HAP-1 (cell line): ENCODE data around the gene SECISBP2L.

Source experiments
- DNase-seq, 2 experiments: peaks; one replicate each; pipeline ENCODE4 v3.0.0-alpha.2; 2016 to 2020; ENCODE audit warnings: low spot score in 2 of 2
- H3K27me3 ChIP-seq: fragments of 250-450 bp; sonication (Bioruptor Pico); 2 replicates; pipeline ENCODE4 v1.5.1; 2020; ENCODE audit warnings: low read depth, mild to moderate bottlenecking, moderate library complexity
- H3K36me3 ChIP-seq: fragments of 250-450 bp; sonication (Bioruptor Pico); replicated peaks from 2 replicates; pipeline ENCODE4 v1.5.1; 2020; ENCODE audit warnings: mild to moderate bottlenecking
- H3K4me1 ChIP-seq: fragments of 250-450 bp; sonication (Bioruptor Pico); 2 replicates; pipeline ENCODE4 v1.5.1; 2020; ENCODE audit warnings: mild to moderate bottlenecking
- H3K4me3 ChIP-seq: fragments of 250-450 bp; sonication (Bioruptor Pico); 2 replicates; pipeline ENCODE4 v1.5.1; 2020; ENCODE audit warnings: mild to moderate bottlenecking, moderate library complexity
- H3K9me3 ChIP-seq: fragments of 250-450 bp; sonication (Bioruptor Pico); 2 replicates; pipeline ENCODE4 v1.5.1; 2020; ENCODE audit warnings: mild to moderate bottlenecking, moderate library complexity
- in situ Hi-C: fragments of 300-500 bp; cut with MboI; formaldehyde crosslinking; loops from 3 replicates; pipeline ENCODE4 v1.14.3; 2020; ENCODE audit warnings: low sequenced_read_pairs, inconsistent platforms, mixed read lengths

SECISBP2L gene

GRCh38 chr15:49044766-49045606 lies 1.3 kb downstream of the SECISBP2L start:
- Histone ChIP-seq H3K4me1 (peaks cover 27% of the 10 kb centered on the region), H3K36me3 (no peaks in the 10 kb centered on the region), H3K4me3 (peak overlapping the region; percentile 89), H3K9me3 (no peaks in the 10 kb centered on the region; the same call in 1 of the 2 replicates), H3K27me3 (no peaks in the 10 kb centered on the region)
- in situ Hi-C loops, result no loop called here
- peak in 1 of 2 experiments; percentile 46 for DNase-seq

- Histone ChIP-seq H3K36me3 (no peaks in the 10 kb centered on the region), H3K4me3 (peak overlapping the region; percentile 89), H3K4me1 (peaks cover 35% of the 10 kb centered on the region), H3K27me3 (no peaks in the 10 kb centered on the region), H3K9me3 (no peaks in the 10 kb centered on the region; the same call in 1 of the 2 replicates)
- in situ Hi-C loops, result no loop called here
- DNase-seq, result no peak
Measured at GRCh38 chr15:49044002-49044401, 2.2 kb downstream of the SECISBP2L start.

- no peak for DNase-seq
- Histone ChIP-seq H3K4me3 (no peak overlapping the region), H3K4me1 (peaks cover 49% of the 10 kb centered on the region)
Measured at GRCh38 chr15:49042165-49042564, 4.1 kb downstream of the SECISBP2L start.

GRCh38 chr15:49041426-49041825 lies 4.8 kb downstream of the SECISBP2L start:
- Histone ChIP-seq H3K27me3 (no peaks in the 10 kb centered on the region), H3K4me1 (peaks cover 54% of the 10 kb centered on the region), H3K4me3 (no peak overlapping the region), H3K9me3 (no peaks in the 10 kb centered on the region; the same call in 1 of the 2 replicates), H3K36me3 (no peaks in the 10 kb centered on the region)
- in situ Hi-C loops, result no loop called here
- DNase-seq, result no peak

More at GRCh38 chr15:49042165-49042564, 4.1 kb downstream of the SECISBP2L start:
- Histone ChIP-seq H3K36me3 (no peaks in the 10 kb centered on the region), H3K27me3 (no peaks in the 10 kb centered on the region), H3K9me3 (no peaks in the 10 kb centered on the region; the same call in 1 of the 2 replicates)
- in situ Hi-C loops, result no loop called here

GRCh38 chr15:49040151-49040550 lies 6.1 kb downstream of the SECISBP2L start:
- Histone ChIP-seq H3K4me1 (peaks cover 65% of the 10 kb centered on the region), H3K27me3 (no peaks in the 10 kb centered on the region), H3K4me3 (no peak overlapping the region), H3K9me3 (no peaks in the 10 kb centered on the region; the same call in 1 of the 2 replicates), H3K36me3 (no peaks in the 10 kb centered on the region)
- in situ Hi-C loops, result no loop called here
- DNase-seq, result peak in 1 of 2 experiments; percentile 75

- Histone ChIP-seq H3K27me3 (no peaks in the 10 kb centered on the region), H3K4me1 (peaks cover 61% of the 10 kb centered on the region), H3K4me3 (no peak overlapping the region), H3K36me3 (no peaks in the 10 kb centered on the region), H3K9me3 (no peaks in the 10 kb centered on the region; the same call in 1 of the 2 replicates)
- DNase-seq, result no peak
- in situ Hi-C loops, result no loop called here
Measured at GRCh38 chr15:49038382-49038781, 7.9 kb downstream of the SECISBP2L start.

GRCh38 chr15:49037546-49037940 lies 8.7 kb downstream of the SECISBP2L start:
- no peaks in the 10 kb centered on the region for H3K27me3 ChIP-seq
- H3K9me3 ChIP-seq, result no peaks in the 10 kb centered on the region; the same call in 1 of the 2 replicates
- no peak overlapping the region for H3K4me3 ChIP-seq
- peaks cover 63% of the 10 kb centered on the region for H3K4me1 ChIP-seq
- H3K36me3 ChIP-seq, result no peaks in the 10 kb centered on the region
- no peak for DNase-seq
- in situ Hi-C loops, result no loop called here

GRCh38 chr15:49036650-49037545 lies 9.3 kb downstream of the SECISBP2L start:
- Histone ChIP-seq H3K4me3 (no peak overlapping the region), H3K27me3 (no peaks in the 10 kb centered on the region), H3K36me3 (no peaks in the 10 kb centered on the region), H3K4me1 (peaks cover 67% of the 10 kb centered on the region), H3K9me3 (no peaks in the 10 kb centered on the region)
- in situ Hi-C loops, result no loop called here
- no peak for DNase-seq

- Histone ChIP-seq H3K36me3 (no peaks in the 10 kb centered on the region), H3K9me3 (no peaks in the 10 kb centered on the region), H3K27me3 (no peaks in the 10 kb centered on the region), H3K4me1 (peaks cover 65% of the 10 kb centered on the region), H3K4me3 (no peak overlapping the region)
- in situ Hi-C loops, result no loop called here
- peak in 1 of 2 experiments; percentile 28 for DNase-seq
Measured at GRCh38 chr15:49035825-49036224, 10.4 kb downstream of the SECISBP2L start.

- Histone ChIP-seq H3K4me1 (peaks cover 45% of the 10 kb centered on the region), H3K36me3 (no peaks in the 10 kb centered on the region), H3K9me3 (no peaks in the 10 kb centered on the region), H3K27me3 (no peaks in the 10 kb centered on the region), H3K4me3 (no peak overlapping the region)
- peak; percentile 33 to 93 for DNase-seq
- in situ Hi-C loops, result no loop called here
Measured at GRCh38 chr15:49032601-49033145, 13.6 kb downstream of the SECISBP2L start.

GRCh38 chr15:49031804-49032203 lies 14.4 kb downstream of the SECISBP2L start:
- Histone ChIP-seq H3K36me3 (peaks cover 1% of the 10 kb centered on the region; the same call in 1 of the 2 replicates), H3K9me3 (no peaks in the 10 kb centered on the region)

GRCh38 chr15:49026700-49027099 lies 19.5 kb downstream of the SECISBP2L start:
- no peak overlapping the region for H3K4me3 ChIP-seq
- no peaks in the 10 kb centered on the region for H3K9me3 ChIP-seq
- in situ Hi-C loops, result no loop called here
- no peak for DNase-seq
- peaks cover 8% of the 10 kb centered on the region; the same call in 1 of the 2 replicates for H3K36me3 ChIP-seq
- peaks cover 10% of the 10 kb centered on the region for H3K4me1 ChIP-seq
- no peaks in the 10 kb centered on the region for H3K27me3 ChIP-seq

More at GRCh38 chr15:49031804-49032203, 14.4 kb downstream of the SECISBP2L start:
- Histone ChIP-seq H3K4me1 (peaks cover 41% of the 10 kb centered on the region), H3K27me3 (no peaks in the 10 kb centered on the region), H3K4me3 (no peak overlapping the region)
- in situ Hi-C loops, result no loop called here
- peak in 1 of 2 experiments; percentile 99 for DNase-seq

- Histone ChIP-seq H3K36me3 (peaks cover 8% of the 10 kb centered on the region; the same call in 1 of the 2 replicates), H3K4me3 (no peak overlapping the region), H3K4me1 (no peaks in the 10 kb centered on the region), H3K9me3 (no peaks in the 10 kb centered on the region), H3K27me3 (no peaks in the 10 kb centered on the region)
- in situ Hi-C loops, result no loop called here
- no peak for DNase-seq
Measured at GRCh38 chr15:49024840-49025239, 21.4 kb downstream of the SECISBP2L start.
